Liver (tissue), 3 donors: ENCODE measurements around the gene TRDN.

Source experiments
- GABPA ChIP-seq, 2 donors: IDR thresholded peaks in 1 of 2; conservative IDR thresholded peaks in 1 of 2; 2 replicates each; pipeline ENCODE4 v1.6.1; 2016; ENCODE audit warnings: antibody characterized with exemption in 2 of 2, mild to moderate bottlenecking in 1 of 2, moderate library complexity in 1 of 2
- HNF4A ChIP-seq, 2 donors: conservative IDR thresholded peaks; 2 replicates each; pipeline ENCODE4 v1.6.1; 2016; ENCODE audit warnings: antibody characterized with exemption in 2 of 2, mild to moderate bottlenecking in 2 of 2
- HNF4G ChIP-seq: IDR thresholded peaks from 2 replicates; pipeline ENCODE4 v1.6.1; 2016; ENCODE audit warnings: antibody characterized with exemption
- SP1 ChIP-seq: IDR thresholded peaks from 2 replicates; pipeline ENCODE4 v1.6.1; 2018; ENCODE audit warnings: antibody characterized with exemption, mild to moderate bottlenecking
- YY1 ChIP-seq: IDR thresholded peaks from 2 replicates; pipeline ENCODE4 v1.6.1; 2016; ENCODE audit warnings: antibody characterized with exemption, mild to moderate bottlenecking
- TF ChIP-seq, protein P1 (sequence below): fragments of 150-350 bp; IDR thresholded peaks from 2 replicates; pipeline ENCODE4 v1.5.1; 2017; ENCODE audit warnings: improper control_type of control experiment, low read depth, low read length; ENCODE audit not compliant: missing input control
- TF ChIP-seq, protein P2 (sequence below): IDR thresholded peaks from 2 replicates; pipeline ENCODE4 v1.6.1; 2016; ENCODE audit warnings: antibody characterized with exemption
- TF ChIP-seq, protein P3 (sequence below): IDR thresholded peaks from 2 replicates; pipeline ENCODE4 v1.6.1; 2016; ENCODE audit warnings: antibody characterized with exemption
- TF ChIP-seq, protein P4 (sequence below): IDR thresholded peaks from 2 replicates; pipeline ENCODE4 v1.6.1; 2016; ENCODE audit warnings: antibody characterized with exemption
- donor health status: healthy.
- donor health status: healthy.

DNA sequence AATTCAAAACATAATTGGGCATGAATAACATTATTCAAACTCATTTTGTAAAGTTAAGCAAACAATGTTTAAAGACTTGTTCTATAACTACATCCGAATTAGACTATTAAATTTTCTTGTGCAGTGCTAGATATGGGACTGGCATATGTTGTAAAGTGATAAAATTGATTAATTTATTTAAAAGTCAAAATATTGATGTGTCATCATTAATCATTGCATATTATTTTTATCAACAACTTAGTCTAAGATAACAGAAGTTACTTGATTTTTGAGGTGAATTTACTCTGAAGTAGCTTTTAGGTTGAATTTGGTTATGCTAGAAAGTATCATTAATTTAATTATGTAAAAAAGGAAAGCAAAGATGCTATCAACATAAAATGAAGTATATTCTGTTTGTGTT is 396.1 kb downstream of the TRDN start:
- TF ChIP-seq, protein P1, sequence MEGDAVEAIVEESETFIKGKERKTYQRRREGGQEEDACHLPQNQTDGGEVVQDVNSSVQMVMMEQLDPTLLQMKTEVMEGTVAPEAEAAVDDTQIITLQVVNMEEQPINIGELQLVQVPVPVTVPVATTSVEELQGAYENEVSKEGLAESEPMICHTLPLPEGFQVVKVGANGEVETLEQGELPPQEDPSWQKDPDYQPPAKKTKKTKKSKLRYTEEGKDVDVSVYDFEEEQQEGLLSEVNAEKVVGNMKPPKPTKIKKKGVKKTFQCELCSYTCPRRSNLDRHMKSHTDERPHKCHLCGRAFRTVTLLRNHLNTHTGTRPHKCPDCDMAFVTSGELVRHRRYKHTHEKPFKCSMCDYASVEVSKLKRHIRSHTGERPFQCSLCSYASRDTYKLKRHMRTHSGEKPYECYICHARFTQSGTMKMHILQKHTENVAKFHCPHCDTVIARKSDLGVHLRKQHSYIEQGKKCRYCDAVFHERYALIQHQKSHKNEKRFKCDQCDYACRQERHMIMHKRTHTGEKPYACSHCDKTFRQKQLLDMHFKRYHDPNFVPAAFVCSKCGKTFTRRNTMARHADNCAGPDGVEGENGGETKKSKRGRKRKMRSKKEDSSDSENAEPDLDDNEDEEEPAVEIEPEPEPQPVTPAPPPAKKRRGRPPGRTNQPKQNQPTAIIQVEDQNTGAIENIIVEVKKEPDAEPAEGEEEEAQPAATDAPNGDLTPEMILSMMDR, result no peak
- TF ChIP-seq, protein P2, sequence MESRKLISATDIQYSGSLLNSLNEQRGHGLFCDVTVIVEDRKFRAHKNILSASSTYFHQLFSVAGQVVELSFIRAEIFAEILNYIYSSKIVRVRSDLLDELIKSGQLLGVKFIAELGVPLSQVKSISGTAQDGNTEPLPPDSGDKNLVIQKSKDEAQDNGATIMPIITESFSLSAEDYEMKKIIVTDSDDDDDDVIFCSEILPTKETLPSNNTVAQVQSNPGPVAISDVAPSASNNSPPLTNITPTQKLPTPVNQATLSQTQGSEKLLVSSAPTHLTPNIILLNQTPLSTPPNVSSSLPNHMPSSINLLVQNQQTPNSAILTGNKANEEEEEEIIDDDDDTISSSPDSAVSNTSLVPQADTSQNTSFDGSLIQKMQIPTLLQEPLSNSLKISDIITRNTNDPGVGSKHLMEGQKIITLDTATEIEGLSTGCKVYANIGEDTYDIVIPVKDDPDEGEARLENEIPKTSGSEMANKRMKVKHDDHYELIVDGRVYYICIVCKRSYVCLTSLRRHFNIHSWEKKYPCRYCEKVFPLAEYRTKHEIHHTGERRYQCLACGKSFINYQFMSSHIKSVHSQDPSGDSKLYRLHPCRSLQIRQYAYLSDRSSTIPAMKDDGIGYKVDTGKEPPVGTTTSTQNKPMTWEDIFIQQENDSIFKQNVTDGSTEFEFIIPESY, result no peak
- TF ChIP-seq GABPA (IDR thresholded peaks at IDR 0.05 in 1 of 2, conservative IDR thresholded peaks at IDR 0.05 in 1 of 2) (no peak), YY1 (no peak), SP1 (no peak), HNF4A (conservative IDR thresholded peaks at IDR 0.05) (no peak), HNF4G (no peak)
- TF ChIP-seq, protein P3, sequence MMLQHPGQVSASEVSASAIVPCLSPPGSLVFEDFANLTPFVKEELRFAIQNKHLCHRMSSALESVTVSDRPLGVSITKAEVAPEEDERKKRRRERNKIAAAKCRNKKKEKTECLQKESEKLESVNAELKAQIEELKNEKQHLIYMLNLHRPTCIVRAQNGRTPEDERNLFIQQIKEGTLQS, result no peak
- TF ChIP-seq, protein P4, sequence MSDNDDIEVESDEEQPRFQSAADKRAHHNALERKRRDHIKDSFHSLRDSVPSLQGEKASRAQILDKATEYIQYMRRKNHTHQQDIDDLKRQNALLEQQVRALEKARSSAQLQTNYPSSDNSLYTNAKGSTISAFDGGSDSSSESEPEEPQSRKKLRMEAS, result no peak
